GM08714 (cell line): ENCODE results near the gene PLA2G3.
"Not testable (repeated sequence)": the region's sequence is repeated elsewhere in the genome, so short reads cannot be mapped to it uniquely, and the experiment has no call there.

ENCODE experiments used
- H3K4me3 ChIP-seq: fragments of 200-500 bp; sonication (Bioruptor generic); 2 replicates; pipeline ENCODE4 v1.5.1; 2014; ENCODE audit warnings: mild to moderate bottlenecking, low read length, inconsistent platforms
- ZNF274 ChIP-seq: IDR thresholded peaks from 2 replicates; pipeline ENCODE4 v1.6.1; 2012; ENCODE audit warnings: mild to moderate bottlenecking, low read depth, low read length

PLA2G3 gene

DNA sequence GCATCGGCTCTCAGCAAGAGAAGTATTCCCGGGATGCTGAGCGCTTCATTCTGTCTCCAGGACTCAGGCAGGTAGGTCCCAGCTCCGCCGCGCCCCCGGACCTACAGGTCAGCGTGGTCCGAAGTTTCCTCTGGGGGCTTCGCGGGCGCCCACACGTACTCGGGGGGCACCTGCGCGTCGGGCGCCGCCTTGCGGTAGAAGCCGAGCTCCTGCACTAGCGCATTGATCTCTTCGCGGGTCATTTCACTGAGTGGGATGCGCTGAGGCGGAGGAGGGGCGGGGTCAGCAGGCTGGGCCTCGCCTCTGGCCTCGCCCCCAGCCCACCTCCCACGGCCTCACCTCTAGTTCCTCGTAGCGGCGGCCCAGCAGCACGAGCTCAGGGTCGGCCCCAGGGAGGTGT is 35.4 kb downstream of the PLA2G3 start:
- no peak overlapping the region for H3K4me3 ChIP-seq
- no peak for TF ChIP-seq ZNF274

- no peak for TF ChIP-seq ZNF274
- no peak overlapping the region for H3K4me3 ChIP-seq
These were observed 36.2 kb downstream of the PLA2G3 start for GRCh38 chr22:31103899-31104694.

DNA sequence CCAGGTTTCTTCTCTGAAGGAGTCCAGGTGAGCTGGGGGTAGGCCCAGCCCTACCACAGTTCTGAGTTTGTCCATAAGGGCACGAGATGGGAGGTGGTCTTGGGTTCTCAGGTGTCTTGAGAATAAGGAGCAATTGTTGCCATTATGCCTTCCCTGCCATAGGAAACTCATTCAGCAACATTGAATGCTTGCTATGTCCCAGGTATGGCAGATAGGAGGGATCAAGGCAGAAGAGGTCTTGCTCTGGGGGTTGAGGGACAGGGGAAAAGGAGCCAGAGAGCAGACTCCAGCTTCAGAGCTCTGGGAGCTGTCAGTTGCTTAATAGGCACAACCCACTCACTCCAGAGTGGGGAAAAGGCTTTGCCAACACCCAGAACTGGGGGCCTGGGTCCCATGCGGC is 37.2 kb downstream of the PLA2G3 start:
- no peak overlapping the region for H3K4me3 ChIP-seq
- TF ChIP-seq ZNF274: no peak

- TF ChIP-seq ZNF274: no peak
- no peak overlapping the region for H3K4me3 ChIP-seq
These were observed 37.7 kb downstream of the PLA2G3 start for GRCh38 chr22:31102441-31103081.

DNA sequence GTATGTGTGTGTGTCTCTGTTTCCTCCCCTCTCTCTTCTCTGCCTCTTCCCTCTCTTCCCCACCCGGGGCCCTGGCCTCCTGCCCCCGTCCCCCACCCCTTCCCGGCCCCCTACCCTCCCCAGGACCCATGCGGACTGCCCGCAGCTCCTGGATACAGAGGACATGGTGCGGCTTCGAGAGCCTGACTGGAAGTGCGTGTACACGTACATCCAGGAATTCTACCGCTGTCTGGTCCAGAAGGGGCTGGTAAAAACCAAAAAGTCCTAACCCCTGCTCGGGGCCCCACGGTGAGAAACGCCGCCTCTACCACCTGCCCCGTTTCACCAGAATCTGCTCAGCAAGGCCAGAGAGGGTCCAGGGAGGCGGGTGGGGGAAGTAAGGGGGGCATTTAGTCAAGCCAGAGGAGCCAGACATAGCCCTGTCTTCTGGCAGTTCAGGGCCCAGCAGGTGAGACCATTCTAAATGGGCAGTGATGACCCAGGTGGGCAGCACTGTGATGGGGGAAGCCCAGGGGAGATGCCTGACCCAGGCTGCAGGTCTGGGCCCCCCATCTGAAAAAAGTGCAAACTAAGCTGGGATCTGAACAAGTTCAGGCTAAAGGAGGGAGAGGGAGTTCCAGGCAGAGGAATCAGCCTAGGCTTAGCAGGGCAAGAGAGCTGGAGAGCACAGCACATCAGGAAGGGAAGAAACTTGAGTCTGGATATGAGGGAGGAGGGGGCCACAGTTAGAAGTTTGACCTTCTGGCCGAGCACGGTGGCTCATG is 39.4 kb downstream of the PLA2G3 start:
- H3K4me3 ChIP-seq: no peak overlapping the region
- TF ChIP-seq ZNF274: no peak

- no peak for TF ChIP-seq ZNF274
- no peak overlapping the region for H3K4me3 ChIP-seq
These were observed 40.2 kb downstream of the PLA2G3 start for GRCh38 chr22:31099841-31100761.

- H3K4me3 ChIP-seq: no peak overlapping the region
- no peak for TF ChIP-seq ZNF274
These were observed 40.9 kb downstream of the PLA2G3 start for GRCh38 chr22:31099386-31099785.

- no peak for TF ChIP-seq ZNF274
- no peak overlapping the region for H3K4me3 ChIP-seq
These were observed 41.6 kb downstream of the PLA2G3 start for GRCh38 chr22:31098632-31099110.

DNA sequence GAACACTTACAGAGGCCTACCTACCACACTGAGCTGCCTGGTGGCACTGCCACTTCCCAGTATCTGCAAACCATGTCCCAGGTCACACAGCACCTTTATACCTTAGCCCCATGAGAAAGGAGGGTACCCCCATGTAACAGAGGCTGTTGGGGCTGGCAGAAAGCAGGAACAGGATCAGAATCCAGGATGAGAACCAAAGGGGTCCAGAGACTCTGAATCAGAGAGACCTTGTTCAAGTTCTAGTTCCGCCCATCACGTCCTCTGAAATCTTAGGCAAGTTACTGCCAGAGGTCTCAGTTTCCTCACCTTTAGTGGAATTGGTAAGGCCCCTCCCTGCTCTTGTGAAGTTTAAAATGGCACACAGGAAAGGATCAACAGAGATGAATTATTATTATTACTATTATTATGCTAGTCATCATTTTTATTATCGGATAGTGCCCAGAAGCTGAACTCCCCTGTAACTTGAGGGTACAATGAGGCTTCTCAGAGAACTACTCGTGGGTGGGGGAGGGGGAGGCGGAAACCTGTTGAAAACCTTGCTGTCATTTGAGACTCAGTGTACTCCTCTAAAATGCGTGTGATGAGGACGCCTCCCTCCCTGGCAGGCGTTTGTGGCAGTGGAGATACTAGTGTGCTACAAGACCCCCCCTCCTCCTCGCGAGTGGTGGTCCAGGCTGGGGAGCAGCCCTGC is 42.2 kb downstream of the PLA2G3 start:
- no peak for TF ChIP-seq ZNF274
- no peak overlapping the region for H3K4me3 ChIP-seq

DNA sequence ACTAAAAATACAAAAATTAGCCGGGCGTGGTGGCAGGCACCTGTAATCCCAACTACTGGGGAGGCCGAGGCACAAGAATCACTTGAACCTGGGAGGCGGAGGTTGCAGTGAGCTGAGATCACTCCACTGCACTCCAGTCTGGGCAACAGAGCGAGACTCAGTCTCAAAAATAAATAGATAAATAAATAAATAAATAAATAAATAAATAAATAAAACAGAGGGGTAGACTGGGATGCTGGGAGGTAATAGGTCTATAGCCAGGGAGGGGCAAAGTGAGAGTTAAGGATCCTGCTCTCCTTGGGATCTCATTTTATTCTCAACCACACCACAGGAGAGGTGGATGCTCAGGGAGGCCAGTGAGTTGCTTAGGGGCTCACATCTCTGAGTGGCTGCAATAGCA is 42.8 kb downstream of the PLA2G3 start:
- not testable (repeated sequence) for H3K4me3 ChIP-seq

DNA sequence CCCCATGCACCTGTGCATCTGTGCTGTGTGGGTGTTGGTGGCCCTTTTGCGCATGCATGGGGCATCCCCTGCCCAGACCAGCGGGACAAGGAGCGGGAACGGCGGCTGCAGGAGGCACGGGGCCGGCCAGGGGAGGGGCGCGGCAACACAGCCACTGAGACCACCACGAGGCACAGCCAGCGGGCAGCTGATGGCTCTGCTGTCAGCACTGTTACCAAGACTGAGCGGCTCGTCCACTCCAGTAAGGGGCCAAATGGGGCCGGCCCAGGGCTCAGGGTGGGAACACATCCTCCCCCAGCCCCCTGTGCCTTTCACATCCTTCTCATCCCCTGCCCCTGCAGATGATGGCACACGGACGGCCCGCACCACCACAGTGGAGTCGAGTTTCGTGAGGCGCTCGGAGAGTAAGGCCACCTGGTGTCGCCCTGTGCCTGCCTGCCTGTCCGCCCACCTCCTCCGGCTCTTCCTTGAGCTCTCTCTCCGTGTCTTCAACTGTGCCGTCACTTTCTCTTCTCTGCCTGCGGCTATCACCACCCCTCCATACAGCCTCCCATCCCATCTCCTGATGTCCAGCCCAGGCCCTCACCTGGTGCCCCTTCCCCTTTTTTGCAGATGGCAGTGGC is 43.5 kb downstream of the PLA2G3 start:
- no peak for TF ChIP-seq ZNF274
- no peak overlapping the region for H3K4me3 ChIP-seq

DNA sequence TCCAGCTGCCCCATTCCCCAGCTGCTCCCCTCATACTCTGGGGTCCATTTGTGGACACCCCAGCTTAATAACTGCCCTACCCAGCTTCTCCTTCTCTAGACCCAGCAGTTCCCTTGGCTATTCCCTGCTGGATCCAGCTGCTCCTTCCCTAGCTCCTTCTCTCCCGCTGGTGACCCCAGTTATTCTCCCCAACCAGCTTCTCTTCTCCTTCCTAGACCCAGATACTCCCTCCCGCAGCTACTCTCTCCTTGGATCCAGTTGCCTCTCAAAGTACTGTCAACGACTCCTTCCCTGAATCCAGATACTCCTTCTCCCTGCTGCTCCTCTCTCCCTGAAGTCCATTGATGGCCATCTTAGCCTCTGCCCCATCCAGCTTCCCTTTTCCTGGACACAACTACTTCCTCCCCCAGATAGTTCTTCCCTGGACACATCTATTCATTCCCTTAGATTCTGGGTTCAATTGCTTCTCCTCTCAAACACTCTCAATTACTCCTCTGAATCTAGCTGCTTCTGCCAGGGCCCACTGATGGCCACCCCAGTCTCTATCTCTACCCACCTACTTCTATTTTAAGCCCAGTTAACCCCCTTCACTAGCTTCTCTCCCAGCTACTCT is 44.6 kb downstream of the PLA2G3 start:
- no peak overlapping the region for H3K4me3 ChIP-seq
- TF ChIP-seq ZNF274: no peak
